Activated T-cell treated with anti-CD3 and anti-CD28 coated beads for 24 hours (primary cell): ENCODE measurements around the gene PTBP3.

ENCODE experiments used
- DNase-seq: peaks from one replicate; pipeline ENCODE4 v3.0.0-alpha.2; 2020; ENCODE audit warnings: low read depth

The PTBP3 gene

DNA sequence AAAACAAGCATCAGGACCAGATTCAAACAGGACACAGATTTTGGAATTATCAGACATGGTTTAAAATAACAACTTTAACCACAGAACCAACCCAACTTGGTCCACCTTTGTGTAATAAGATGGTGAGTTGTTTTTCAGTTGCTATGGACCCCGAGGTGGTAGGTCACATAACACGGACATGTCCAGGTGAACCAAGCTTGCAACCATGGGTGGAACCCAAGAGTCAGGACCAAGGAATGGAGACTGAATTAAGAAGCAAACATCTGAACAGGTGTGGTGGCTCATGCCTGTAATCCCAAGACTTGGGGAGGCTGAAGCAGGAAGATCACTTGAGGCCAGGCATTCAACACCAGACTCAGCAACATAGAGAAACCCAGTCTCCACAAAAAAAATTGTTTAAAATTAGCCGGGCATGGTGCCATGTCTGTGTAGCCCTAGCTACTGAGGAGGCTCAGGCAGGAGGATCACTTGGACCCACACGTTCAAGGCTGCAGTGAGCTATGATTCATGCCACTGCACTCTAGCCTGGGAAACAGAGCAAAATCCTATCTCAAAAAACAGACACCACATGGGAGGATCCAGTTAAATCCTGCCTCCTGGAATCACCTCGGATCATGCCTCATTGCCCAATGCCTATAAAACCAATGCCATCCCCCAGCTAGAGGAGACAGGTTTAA is 10.6 kb downstream of the PTBP3 start:
- DNase-seq = no peak

DNA sequence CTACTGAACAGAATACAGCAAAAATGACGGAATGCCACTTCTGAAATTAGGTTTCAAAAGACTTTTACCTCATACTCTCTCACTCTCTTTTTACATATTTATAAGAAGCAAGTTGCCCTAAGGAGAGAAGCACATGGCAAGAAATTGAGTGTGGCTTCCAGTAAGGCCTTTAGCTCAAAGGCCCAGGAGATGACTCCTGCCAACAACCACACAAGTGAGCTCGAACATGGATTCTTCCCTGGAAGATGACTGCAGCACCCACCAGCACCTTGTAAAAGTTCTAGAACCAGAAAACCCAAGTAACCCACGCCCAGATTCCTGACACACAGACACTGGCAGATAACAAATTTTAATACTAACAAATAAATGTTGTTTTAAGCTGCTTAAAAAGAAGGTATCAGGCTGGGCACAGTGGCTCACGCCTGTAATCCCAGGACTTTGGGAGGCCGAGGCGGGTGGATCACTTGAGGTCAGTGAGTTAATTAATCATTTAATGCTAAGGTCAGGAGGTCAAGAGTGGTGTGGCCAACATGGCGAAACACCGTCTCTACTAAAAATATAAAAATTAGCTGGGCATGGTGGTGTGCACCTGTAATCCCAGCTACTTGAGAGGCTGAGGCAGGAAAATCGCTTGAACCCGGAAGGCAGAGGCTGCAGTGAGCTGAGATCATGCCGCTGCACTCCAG is 17.0 kb downstream of the PTBP3 start:
- DNase-seq = no peak

DNA sequence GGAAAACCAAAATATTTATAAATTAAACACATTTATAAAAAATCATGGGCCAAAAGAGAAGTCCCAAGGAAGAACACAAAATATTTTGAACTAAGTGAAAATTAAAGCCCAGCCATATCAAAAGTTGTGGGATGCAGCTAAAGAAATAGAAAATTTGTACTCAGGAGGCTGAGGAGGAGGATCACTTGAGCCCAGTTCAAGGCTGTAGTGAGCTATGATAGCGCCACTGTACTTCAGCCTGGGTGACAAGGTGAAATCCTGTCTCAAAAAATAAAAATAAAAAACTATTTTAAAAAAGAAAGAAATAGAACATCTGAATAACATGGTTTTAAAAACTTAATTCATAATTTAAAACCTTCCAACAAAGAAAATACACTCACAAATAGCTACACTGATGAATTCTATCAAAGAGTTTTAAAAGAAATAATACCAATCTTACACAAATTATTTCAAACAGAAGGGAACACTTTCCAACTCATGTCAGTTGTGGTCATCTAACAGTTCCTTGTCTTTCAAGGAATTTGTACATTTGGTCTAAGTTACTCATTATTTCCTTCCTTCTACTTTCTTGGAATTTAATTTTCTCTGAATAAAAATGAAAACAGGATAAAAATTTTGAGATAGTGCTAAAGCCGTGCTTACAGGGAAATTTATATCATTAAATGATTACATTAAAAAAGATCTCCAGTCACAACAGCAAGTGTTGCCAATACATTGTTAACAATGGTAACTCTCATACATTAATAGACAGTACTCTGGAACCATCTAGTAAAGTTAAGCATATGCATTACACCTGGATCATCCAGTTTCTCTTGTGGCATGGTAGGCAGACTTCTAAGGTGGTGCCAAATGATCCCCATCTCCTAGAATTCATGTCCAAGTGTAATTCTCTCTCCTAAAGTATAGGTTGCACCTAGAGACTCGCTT is 17.8 kb downstream of the PTBP3 start:
- DNase-seq = no peak

DNA sequence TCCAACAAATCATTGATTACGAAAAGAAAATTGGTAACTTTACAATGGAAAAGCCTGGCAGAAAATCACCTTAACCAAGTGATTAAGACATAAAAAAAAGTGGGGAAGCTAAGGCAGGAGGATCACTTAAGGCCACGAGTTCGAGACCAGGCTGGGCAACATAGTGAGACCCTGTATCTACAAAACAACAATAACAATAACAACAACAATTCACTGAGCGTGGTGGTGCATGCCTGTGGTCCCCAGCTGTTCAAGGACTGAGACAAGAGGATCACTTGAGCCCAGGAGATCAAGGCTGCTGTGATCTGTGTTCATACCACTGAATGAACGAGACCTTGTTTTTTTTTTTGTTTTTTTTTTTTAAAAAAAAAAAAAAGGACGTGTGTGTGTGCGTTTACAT is 21.3 kb downstream of the PTBP3 start:
- no peak for DNase-seq

DNA sequence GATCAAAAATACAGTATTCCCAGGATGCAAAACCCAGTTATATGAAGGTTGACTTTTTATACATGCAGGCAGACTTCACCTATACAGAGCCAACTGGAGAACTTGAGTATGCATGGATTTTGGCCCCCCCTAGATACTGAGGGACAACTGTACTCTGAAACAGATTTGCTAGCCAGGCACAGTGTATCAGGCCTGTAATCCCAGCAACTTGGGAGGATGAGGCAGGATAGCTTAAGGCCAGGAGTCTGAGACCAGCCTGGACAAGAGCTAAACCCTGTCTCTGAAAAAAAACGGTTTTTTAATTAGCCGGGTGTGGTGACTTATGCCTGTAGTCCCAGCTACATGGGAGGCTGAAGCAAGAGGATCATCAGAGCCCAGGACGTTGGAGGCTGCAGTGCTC is 21.9 kb downstream of the PTBP3 start:
- no peak for DNase-seq

DNA sequence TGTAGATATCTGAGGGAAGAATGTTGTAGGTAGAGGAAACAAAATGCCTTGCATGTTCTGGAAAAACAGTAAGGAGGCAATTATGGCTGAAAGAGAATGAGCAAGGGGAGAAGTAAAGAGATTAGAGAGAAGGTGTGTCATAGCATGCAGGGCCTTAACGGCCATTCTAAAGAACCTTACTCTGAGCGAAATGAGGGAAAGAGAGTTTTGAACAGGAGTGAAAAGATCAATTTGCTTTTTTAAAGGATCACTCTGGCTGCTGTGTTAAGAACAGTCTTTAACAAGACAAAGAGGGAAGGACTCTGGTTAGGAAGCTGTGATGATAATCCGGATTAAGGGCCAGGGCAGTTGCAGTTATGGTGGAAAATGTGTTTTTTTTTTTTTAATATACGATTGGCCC is 22.6 kb downstream of the PTBP3 start:
- no peak for DNase-seq

DNA sequence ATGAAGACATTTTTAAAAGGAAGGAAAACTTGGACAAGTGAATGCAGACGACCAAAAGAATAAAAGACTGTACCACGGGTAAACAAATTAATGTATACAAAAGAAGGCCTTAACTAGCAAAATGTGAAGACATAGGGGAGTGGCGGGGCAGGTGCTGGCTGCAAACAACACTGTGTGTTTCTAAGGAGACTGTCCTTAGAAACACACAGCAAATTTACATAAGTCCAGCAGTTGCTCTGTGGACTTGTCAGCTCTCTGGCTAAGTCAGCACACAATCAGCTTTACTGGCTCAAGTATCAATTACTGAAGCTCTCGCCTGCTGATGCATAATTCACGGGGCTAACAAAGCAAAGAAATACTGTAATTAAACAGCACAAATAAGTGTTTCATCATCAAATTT is 24.8 kb downstream of the PTBP3 start:
- DNase-seq = no peak

DNA sequence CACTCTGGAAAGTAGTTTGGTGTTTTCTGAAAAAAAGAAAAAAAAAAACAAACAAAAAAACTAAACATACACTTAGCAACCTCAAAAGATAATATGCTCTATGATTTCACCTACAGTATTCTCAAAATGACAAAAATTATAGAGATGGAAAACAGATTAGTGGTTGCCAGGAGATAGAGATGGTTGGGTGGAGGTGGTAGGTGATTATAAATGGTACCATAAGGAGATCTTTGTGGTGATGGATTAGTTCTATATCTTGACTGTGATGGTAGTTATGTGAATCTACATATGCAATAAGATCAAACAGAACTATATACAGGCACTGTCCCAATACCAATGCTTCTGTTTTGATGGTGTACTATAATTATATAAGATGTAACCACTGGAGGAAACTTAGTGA is 32.0 kb downstream of the PTBP3 start:
- DNase-seq = no peak

DNA sequence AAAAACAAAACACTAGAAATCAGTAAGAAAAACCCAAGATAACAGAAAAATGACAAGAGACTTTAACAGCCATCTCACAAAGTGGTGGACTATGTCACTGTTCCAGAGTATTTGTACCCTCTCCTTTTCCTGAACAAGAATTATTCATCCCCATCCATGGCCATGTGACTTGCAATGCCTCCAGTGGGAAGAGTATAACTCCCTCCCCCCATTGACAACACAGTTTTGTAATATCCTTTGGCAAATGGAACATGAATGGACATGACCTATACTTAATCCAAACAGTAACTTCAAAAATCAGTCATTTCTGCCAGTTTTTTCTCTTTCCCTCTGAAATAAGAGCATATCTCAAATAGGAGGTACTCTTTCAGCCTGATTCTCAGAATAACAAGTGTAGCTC is 33.9 kb downstream of the PTBP3 start:
- no peak for DNase-seq

DNA sequence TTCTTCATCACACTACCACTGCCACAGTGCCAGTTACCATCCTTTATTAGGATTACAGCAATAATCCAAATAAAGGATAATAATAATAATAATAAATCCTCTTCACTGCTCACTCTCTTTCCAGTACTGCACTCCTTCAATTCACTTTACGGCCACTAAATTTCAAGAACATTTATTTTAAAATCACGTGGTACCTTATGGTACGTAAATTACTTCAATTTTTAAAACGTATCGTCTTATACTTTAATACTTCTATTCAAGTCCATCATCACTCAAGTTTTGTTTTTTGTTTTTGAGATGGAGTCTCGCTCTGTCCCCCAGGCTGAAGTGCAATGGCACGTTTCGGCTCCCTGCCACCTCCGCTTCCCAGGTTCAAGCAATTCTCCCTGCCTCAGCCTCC is 36.5 kb downstream of the PTBP3 start:
- no peak for DNase-seq

DNA sequence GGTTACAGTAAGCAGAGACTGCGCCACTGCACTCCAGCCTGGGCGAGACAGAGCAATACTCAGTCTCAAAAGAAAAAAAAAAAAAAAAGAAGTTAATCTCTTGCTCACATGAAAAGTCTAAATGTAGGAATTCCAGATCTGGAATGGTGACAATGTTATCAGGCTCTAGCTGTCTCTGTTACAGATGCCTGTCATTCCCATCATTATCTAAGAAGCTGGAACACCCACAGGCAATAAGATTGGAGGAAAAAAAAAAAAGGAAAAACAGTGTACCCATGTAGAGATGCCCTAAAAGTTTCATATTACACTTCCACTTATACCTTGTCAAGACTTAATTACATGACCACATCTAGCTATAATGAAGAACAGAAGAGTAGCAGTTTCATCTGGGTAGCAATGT is 38.2 kb downstream of the PTBP3 start:
- no peak for DNase-seq

DNA sequence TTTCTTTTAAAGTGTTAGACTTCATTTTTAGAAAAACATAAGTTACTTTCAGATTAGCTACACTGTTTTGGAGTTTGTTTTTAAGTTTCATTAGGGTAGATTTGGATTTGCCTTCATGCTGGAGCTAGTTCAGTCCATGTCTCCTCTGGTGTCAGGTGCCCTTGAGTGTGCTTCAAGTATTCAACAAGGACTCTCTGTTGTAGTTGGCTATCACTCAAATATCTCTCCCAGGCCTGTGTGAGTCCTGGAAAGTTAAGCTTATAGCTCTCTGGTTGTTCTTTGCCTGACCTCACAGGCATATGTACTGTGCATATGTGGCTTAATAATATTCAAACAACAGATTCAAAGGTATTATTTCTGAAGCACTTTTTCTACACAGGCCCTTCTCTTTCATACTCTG is 45.4 kb downstream of the PTBP3 start:
- DNase-seq = no peak

DNA sequence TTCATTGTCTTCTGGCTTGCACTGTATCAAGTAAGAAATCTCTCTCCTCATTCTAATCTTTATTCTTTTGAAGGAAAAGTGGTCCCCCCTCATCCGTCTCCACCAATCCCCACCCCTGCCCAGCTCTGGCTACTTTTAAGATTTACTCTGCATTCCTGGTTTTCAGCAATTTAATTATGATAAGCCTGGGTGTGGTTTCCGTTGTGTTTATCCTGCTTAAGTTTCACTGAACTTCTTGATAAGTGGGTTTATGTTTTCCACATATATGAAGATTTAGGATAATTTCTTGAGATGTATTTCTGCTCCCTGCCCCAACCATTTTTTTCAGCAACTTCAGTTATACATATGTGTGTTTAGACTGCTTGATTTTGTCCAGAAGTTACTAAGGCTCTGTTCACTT is 46.5 kb downstream of the PTBP3 start:
- DNase-seq = no peak

DNA sequence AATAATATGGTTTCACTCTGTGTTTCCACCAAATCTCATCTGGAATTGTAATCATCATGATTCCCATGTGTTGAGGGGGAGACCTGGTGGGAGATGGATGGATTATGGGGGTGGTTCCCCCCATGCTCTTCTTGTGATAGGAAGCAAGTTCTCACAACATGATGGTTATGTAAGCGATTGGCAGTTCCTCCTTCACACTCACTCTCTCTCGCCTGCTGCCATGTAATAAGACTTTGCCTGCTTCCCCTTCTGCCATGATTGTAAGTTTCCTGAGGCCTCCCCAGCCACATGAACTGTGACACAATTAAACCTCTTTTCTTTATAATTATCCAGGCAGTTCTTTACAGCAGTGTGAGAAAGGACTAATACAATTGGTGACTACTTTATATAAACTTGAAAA is 48.4 kb downstream of the PTBP3 start:
- no peak for DNase-seq

DNA sequence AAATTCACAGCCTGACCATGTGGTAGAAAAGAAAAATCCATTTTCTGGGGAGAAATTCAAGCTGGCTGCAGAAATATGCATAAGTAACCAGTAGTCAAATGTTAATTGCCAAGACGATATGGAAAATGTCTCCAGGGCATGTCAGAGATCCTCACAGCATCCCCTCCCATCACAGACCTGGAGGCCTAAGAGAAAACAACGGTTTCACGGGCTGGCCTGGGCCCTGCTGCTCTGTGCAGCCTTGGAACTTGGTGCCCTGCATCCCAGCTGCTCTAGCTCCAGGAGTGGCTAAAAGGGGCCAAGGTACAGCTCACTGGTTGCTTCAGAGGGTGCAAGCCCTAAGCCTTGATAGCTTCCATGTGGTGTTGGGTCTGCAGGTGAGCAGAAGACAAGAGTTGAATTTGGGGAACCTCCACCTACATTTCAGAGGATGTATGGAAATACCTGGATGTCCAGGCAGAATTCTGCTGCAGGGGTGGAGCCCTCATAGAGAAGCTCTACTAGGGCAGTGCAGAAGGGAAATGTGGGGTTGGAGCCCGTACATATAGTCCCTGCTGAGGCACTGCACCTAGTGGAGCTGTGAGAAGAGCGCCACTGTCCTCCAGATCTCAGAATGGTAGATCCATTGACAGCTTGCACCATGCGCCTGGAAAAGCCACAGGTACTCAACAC is 49.7 kb downstream of the PTBP3 start:
- DNase-seq = no peak

DNA sequence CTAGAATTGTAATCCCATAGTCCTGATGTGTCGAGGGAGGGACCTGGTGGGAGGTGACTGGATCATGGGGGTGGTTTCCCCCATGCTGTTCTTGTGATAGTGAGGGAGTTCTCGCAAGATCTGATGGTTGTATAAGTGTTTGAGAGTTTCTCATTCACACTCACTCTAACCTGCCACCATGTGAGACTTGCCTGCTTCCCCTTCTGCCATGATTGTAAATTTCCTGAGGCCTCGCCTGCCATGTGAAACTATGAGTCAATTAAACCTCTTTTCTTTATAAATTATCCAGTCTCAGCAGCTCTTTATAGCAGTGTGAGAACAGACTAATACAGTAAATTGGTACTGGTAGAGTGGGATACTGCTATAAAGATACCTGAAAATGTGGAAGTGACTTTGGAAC is 50.6 kb downstream of the PTBP3 start:
- peak; percentile 1 for DNase-seq

DNA sequence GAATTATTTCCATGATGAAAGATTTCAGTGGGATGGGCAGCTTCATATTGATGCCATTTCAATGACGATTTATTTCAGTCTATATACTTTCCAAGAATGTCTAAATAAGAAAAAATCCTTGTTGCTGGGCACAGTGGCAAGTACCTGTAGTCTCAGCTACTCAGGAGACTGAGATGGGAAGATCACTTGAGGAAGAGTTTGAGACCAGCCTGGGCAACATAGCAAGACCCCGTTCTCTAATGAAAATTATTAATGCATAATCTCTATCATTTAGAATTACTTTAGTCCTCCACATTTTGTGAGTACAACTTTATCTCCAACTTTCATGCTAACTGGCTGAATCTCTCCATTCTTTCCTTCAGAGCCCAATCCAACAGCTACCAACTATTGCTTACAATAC is 52.5 kb downstream of the PTBP3 start:
- DNase-seq = no peak

DNA sequence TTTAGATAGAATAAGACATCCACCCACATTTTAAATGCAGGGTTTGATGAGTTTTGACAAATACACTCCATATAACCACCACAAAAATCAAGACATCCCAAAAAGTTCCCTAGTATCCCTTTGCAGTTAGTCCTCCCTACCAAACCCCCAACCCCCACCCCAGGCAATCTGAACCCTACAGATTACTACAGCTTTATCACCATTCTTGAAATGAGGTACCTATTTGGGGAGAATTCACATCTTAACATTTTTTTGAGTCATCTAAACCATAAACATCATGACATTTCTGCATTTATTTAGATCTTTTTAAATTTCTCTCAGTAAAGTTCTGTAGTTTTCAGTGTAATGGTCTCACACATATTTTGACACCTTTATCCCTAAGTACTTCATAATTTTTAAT is 53.9 kb downstream of the PTBP3 start:
- DNase-seq = no peak

DNA sequence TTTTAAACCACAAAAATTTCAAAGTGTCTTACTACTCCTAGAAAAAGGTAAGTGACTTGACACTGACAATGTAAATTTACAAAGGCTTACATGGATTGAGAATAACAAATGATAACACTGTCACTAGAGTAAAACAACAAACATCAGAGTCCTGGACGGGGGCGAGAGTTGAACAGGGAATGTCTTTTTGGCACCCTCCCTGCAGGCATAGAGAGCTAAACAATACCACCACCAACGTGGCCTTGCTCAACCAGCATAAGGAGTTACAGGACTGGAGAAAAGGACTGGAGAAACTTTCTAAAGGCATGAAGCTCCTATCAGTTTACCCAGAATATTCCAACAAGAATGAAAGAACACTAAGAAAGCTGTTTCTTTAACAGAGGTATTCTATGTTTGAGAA is 55.3 kb downstream of the PTBP3 start:
- no peak for DNase-seq

DNA sequence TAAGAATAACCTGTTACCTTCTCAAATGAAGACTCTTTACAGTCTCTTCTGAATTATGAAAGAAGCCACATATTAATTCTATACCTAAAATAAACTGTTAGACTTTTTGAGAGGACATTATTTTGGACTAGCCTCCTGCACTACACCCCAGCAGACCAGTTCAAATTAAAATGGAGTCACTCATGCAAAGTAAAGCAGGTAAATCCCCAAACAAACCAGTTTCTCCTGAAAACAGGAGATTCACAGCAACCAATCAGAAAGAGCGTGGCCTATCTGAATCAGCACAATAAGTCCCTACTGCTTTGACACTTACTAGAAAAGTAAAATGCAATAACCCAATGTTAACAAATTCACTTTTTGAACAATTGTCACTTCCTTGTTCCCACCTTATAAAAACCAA is 58.8 kb downstream of the PTBP3 start:
- DNase-seq = no peak

DNA sequence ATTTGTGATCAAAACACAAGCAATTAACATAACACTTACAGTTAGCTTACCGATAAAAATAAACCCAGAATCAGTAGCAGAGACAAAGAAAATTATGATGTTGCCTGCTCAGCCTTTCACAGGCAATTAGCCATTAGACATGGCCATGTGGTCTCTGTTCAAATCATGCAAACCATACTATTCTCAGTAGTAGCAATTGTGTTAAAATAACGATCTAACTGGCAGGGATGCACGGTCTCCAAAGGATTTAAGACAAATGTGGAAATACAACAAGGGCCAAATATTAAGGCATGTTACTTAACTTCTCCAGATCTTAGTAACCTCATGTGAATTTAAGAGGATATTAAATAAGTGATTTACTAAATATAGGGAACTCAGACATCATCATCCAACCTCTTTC is 59.5 kb downstream of the PTBP3 start:
- no peak for DNase-seq

DNA sequence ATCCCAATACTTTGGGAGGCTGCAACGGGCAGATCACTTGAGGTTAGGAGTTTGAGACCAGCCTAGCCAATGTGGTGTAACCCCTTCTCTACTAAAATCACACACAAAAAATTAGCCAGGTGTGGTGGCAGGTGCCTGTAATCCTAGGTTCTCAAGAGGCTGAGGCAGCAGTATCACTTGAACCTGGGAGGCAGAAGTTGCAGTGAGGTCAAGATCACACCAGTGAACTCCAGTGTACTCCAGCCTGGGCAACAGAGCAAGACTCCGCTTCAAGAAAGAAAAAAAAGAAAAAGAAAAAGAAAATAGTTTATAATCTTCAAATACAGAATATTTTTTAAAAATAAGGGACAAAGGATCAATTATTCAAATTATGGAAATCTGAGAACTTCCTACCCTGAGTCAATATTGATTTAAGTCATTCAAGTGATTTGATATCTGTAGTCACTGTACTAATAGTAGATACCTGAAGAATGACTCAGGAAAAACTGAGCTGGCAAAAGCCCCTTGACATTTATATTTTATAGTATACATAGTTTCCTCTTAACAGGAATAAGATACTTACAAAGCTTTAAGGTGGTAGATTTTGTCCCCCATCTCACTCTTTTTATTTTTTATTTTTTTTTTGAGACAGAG is 61.8 kb downstream of the PTBP3 start:
- no peak for DNase-seq
